IMR-90 (cell line): ENCODE data around the gene RSBN1L. TPM values are rescaled to one million over a fixed set of nuclear protein-coding genes. Genes with fewer than 3 reads are reported as not detected.

Experiments
- ATAC-seq: fragments of 200-7000 bp; cut with Tn5 transposase; 2 replicates; pipeline ENCODE4 v1.9.1; 2020; ENCODE audit warnings: low read depth, mild to moderate bottlenecking, moderate library complexity
- BruUV-seq: library from RNA; stranded (reverse); fragments of 400-500 nt; replicated peaks from 2 replicates; lab custom pipeline; 2021; lab: Mats Ljungman, UMichigan
- CTCF ChIA-PET: fragments of 300-600 bp; formaldehyde crosslinking; extraction: SDS; loops from one replicate; lab custom pipeline; 2021; ENCODE audit warnings: antibody characterized with exemption; lab: Yijun Ruan, JAX
- POLR2A ChIA-PET: fragments of 300-600 bp; sonication (Branson Sonifier 250); formaldehyde crosslinking; loops from one replicate; lab custom pipeline; 2022; ENCODE audit warnings: antibody characterized with exemption; ENCODE audit not compliant: unreplicated experiment; lab: Charles Lee
- DNase-seq: peaks from one replicate; pipeline ENCODE4 v3.0.0; 2013
- H2AFZ ChIP-seq: replicated peaks from 2 replicates; pipeline ENCODE3; 2013; ENCODE audit warnings: low read length, mild to moderate bottlenecking; ENCODE audit not compliant: poor library complexity
- H2AK5ac ChIP-seq: 2 replicates; pipeline ENCODE4 v1.6.1; 2013; ENCODE audit warnings: low read depth, low read length, inconsistent platforms
- H2AK9ac ChIP-seq: replicated peaks from 2 replicates; pipeline ENCODE3; 2013; ENCODE audit warnings: mild to moderate bottlenecking, low read depth, low read length, moderate library complexity; ENCODE audit not compliant: poor library complexity
- H2BK120ac ChIP-seq: 2 replicates; pipeline ENCODE4 v1.6.1; 2013; ENCODE audit warnings: low read depth, low read length, inconsistent platforms
- H2BK15ac ChIP-seq: 3 replicates; pipeline ENCODE4 v1.6.1; 2013; ENCODE audit warnings: low read depth, low read length, inconsistent platforms
- H2BK20ac ChIP-seq: 2 replicates; pipeline ENCODE4 v1.6.1; 2013; ENCODE audit warnings: low read depth, mild to moderate bottlenecking, inconsistent platforms, low read length, moderate library complexity
- H2BK5ac ChIP-seq: 2 replicates; pipeline ENCODE4 v1.6.1; 2013; ENCODE audit warnings: mild to moderate bottlenecking, low read depth, low read length, inconsistent platforms; ENCODE audit not compliant: poor library complexity, severe bottlenecking
- H3K14ac ChIP-seq: replicated peaks from 2 replicates; pipeline ENCODE4 v1.6.1; 2013; ENCODE audit warnings: low read depth, low read length, inconsistent platforms
- H3K18ac ChIP-seq: 2 replicates; pipeline ENCODE4 v1.6.1; 2013; ENCODE audit warnings: low read depth, low read length, control low read depth
- H3K23ac ChIP-seq: 2 replicates; pipeline ENCODE4 v1.6.1; 2013; ENCODE audit warnings: low read depth, low read length, inconsistent platforms
- H3K27ac ChIP-seq: 2 replicates; pipeline ENCODE4 v1.5.1; 2013; ENCODE audit warnings: mild to moderate bottlenecking, control low read depth, low read length; ENCODE audit not compliant: insufficient read depth
- H3K27me3 ChIP-seq: 2 replicates; pipeline ENCODE4 v1.6.1; 2013; ENCODE audit warnings: low read length; ENCODE audit not compliant: control insufficient read depth, insufficient read depth
- H3K36me3 ChIP-seq: 2 replicates; pipeline ENCODE4 v1.6.1; 2013; ENCODE audit warnings: low read length, mixed read lengths; ENCODE audit not compliant: control insufficient read depth, insufficient read depth
- H3K4ac ChIP-seq: 2 replicates; pipeline ENCODE4 v1.6.1; 2013; ENCODE audit warnings: low read depth, low read length, inconsistent platforms
- H3K4me1 ChIP-seq: 2 replicates; pipeline ENCODE4 v1.6.1; 2013; ENCODE audit warnings: low read length, mixed read lengths; ENCODE audit not compliant: control insufficient read depth, insufficient read depth
- H3K4me2 ChIP-seq: 2 replicates; pipeline ENCODE4 v1.6.1; 2013; ENCODE audit warnings: low read depth, mild to moderate bottlenecking, control low read depth, low read length, moderate library complexity
- H3K4me3 ChIP-seq: 2 replicates; pipeline ENCODE4 v1.5.1; 2013; ENCODE audit warnings: low read depth, mild to moderate bottlenecking, control low read depth, low read length, moderate library complexity; ENCODE audit not compliant: insufficient read depth
- H3K56ac ChIP-seq: 2 replicates; pipeline ENCODE4 v1.6.1; 2013; ENCODE audit warnings: low read length, inconsistent platforms; ENCODE audit not compliant: insufficient read depth; ENCODE audit errors: extremely low read depth
- H3K79me1 ChIP-seq, 2 experiments: 2 replicates each; pipeline ENCODE4 v1.6.1; 2013; ENCODE audit warnings: low read length in 2 of 2, inconsistent platforms in 1 of 2, low read depth in 1 of 2
- H3K9ac ChIP-seq: 2 replicates; pipeline ENCODE4 v1.6.1; 2013; ENCODE audit warnings: low read depth, low read length, control low read depth
- H3K9me1 ChIP-seq: 2 replicates; pipeline ENCODE4 v1.6.1; 2013; ENCODE audit warnings: low read length, inconsistent platforms; ENCODE audit not compliant: insufficient read depth
- H3K9me3 ChIP-seq: 2 replicates; pipeline ENCODE4 v1.6.1; 2013; ENCODE audit warnings: low read length; ENCODE audit not compliant: control insufficient read depth, insufficient read depth
- H4K20me1 ChIP-seq: 2 replicates; pipeline ENCODE4 v1.6.1; 2013; ENCODE audit warnings: low read length, inconsistent platforms; ENCODE audit not compliant: insufficient read depth
- H4K5ac ChIP-seq: 2 replicates; pipeline ENCODE4 v1.6.1; 2013; ENCODE audit warnings: mild to moderate bottlenecking, low read depth, low read length, control low read depth
- H4K8ac ChIP-seq, 2 experiments: 2 replicates each; pipeline ENCODE4 v1.6.1; 2013; ENCODE audit warnings: low read depth in 2 of 2, low read length in 2 of 2, control low read depth in 1 of 2, inconsistent platforms in 1 of 2
- H4K91ac ChIP-seq: 2 replicates; pipeline ENCODE4 v1.6.1; 2013; ENCODE audit warnings: low read depth, low read length, inconsistent platforms; ENCODE audit not compliant: insufficient read depth
- BHLHE40 ChIP-seq: fragments of 150-350 bp; IDR thresholded peaks from 2 replicates; pipeline ENCODE4 v1.6.1; 2016; ENCODE audit warnings: mild to moderate bottlenecking, low read depth, low read length
- CEBPB ChIP-seq: IDR thresholded peaks from 2 replicates; pipeline ENCODE4 v1.6.1; 2012; ENCODE audit warnings: low read depth, low read length, improper control_type of control experiment
- CHD1 ChIP-seq: IDR thresholded peaks from 2 replicates; pipeline ENCODE4 v1.6.1; 2012; ENCODE audit warnings: low read depth, low read length, improper control_type of control experiment
- CTCF ChIP-seq: conservative IDR thresholded peaks from 2 replicates; pipeline ENCODE4 v1.5.1; 2012; ENCODE audit warnings: mild to moderate bottlenecking, low read depth, low read length, improper control_type of control experiment
- ELK1 ChIP-seq: fragments of 150-350 bp; IDR thresholded peaks from 2 replicates; pipeline ENCODE4 v1.6.1; 2016; ENCODE audit warnings: low read depth, mild to moderate bottlenecking, low read length, moderate library complexity, borderline replicate concordance
- FOS ChIP-seq: fragments of 150-350 bp; IDR thresholded peaks from 2 replicates; pipeline ENCODE4 v1.6.1; 2016; ENCODE audit warnings: low read depth, low read length
- MAFK ChIP-seq: IDR thresholded peaks from 2 replicates; pipeline ENCODE4 v1.6.1; 2012; ENCODE audit warnings: low read depth, low read length, improper control_type of control experiment
- MAZ ChIP-seq: IDR thresholded peaks from 2 replicates; pipeline ENCODE4 v1.6.1; 2012; ENCODE audit warnings: low read depth, mild to moderate bottlenecking, low read length, improper control_type of control experiment, moderate library complexity, borderline replicate concordance
- MXI1 ChIP-seq: IDR thresholded peaks from 2 replicates; pipeline ENCODE4 v1.6.1; 2012; ENCODE audit warnings: low read depth, mild to moderate bottlenecking, low read length, moderate library complexity, borderline replicate concordance
- NFE2L2 ChIP-seq: fragments of 150-350 bp; IDR thresholded peaks from 2 replicates; pipeline ENCODE4 v1.6.1; 2016; ENCODE audit warnings: low read depth, mild to moderate bottlenecking, low read length
- POLR2A ChIP-seq: IDR thresholded peaks from 2 replicates; pipeline ENCODE4 v1.6.1; 2012; ENCODE audit warnings: mild to moderate bottlenecking, low read depth, low read length
- RAD21 ChIP-seq: IDR thresholded peaks from 2 replicates; pipeline ENCODE4 v1.6.1; 2012; ENCODE audit warnings: low read length, improper control_type of control experiment
- RCOR1 ChIP-seq: IDR thresholded peaks from 2 replicates; pipeline ENCODE4 v1.6.1; 2012; ENCODE audit warnings: mild to moderate bottlenecking, low read length, improper control_type of control experiment; ENCODE audit not compliant: insufficient replicate concordance
- RFX5 ChIP-seq: IDR thresholded peaks from 2 replicates; pipeline ENCODE4 v1.8.0; 2012; ENCODE audit warnings: low read depth, mild to moderate bottlenecking, low read length, moderate library complexity
- SMC3 ChIP-seq: fragments of 150-350 bp; IDR thresholded peaks from 2 replicates; pipeline ENCODE4 v1.6.1; 2016; ENCODE audit warnings: low read depth, mild to moderate bottlenecking, antibody characterized with exemption, low read length, moderate library complexity
- USF2 ChIP-seq: fragments of 150-350 bp; IDR thresholded peaks from 2 replicates; pipeline ENCODE4 v1.6.1; 2017; ENCODE audit warnings: mild to moderate bottlenecking, antibody characterized with exemption, low read length, low read depth
- WGBS, 2 experiments: methylation state at CpG; one replicate each; pipeline versions ENCODE4 v1.1.5 to v1.1.7; 2013; ENCODE audit warnings: missing lambda C conversion rate in 2 of 2; ENCODE audit not compliant: insufficient read length in 1 of 2; ENCODE audit errors: extremely low coverage in 2 of 2; 5-methylcytosine and 5-hydroxymethylcytosine counted together
- dilution Hi-C: fragments of 300-500 bp; cut with HindIII; formaldehyde crosslinking; loops from one replicate; pipeline ENCODE4 v1.14.3; 2018; ENCODE audit warnings: low sequenced_read_pairs; ENCODE audit not compliant: unreplicated experiment
- in situ Hi-C: fragments of 300-500 bp; cut with MboI; formaldehyde crosslinking; loops from 3 replicates; pipeline ENCODE4 v1.14.3; 2019; ENCODE audit warnings: low sequenced_read_pairs, inconsistent platforms, mixed read lengths
- intact Hi-C: fragments of 100-400 bp; cut with micrococcal nuclease; formaldehyde crosslinking; loops from 2 replicates; pipeline ENCODE4 v1.10.0; 2022
- polyA plus RNA-seq, 3 experiments: library from polyadenylated mRNA; depleted of rRNA; stranded (reverse); fragments of >200 nt; gene quantifications; 2 replicates each; pipeline ENCODE4 v1.2.3, GENCODE V29; 2012; ENCODE audit warnings: low replicate concordance in 1 of 3
- total RNA-seq: library from RNA; depleted of rRNA; stranded (reverse); fragments of >200 nt; gene quantifications from 2 replicates; pipeline ENCODE4 v1.2.3, GENCODE V29; 2012

The RSBN1L gene
- total and polyA plus RNA-seq, 2 of the 4 experiments (the other 2 are of a cell fraction) = 7.8 to 14.7 TPM

GRCh38 chr7:77662869-77663268 is 33.4 kb upstream of the RSBN1L start:
- Histone ChIP-seq H3K79me1 (peaks cover 2 to 21% of the 10 kb centered on the region in 2 experiments; a peak in 3 of 4 replicates), H3K9ac (no peak overlapping the region), H3K36me3 (peaks cover 16% of the 10 kb centered on the region; the same call in 1 of the 2 replicates), H3K27me3 (no peaks in the 10 kb centered on the region), H3K27ac (no peak overlapping the region), H3K4me2 (no peak overlapping the region), H2BK120ac (no peak overlapping the region), H3K14ac (no peak overlapping the region), H4K91ac (no peak overlapping the region), H2AK9ac (no peak overlapping the region), H2BK15ac (no peak overlapping the region), H2AK5ac (no peak overlapping the region), H3K9me3 (no peaks in the 10 kb centered on the region), H4K20me1 (no peaks in the 10 kb centered on the region), H4K8ac (no peak overlapping the region), H3K9me1 (peaks cover 2% of the 10 kb centered on the region; the same call in 1 of the 2 replicates), H3K4me3 (no peak overlapping the region), H3K4ac (no peak overlapping the region; the same call in 1 of the 2 replicates), H2BK5ac (no peak overlapping the region), H3K4me1 (peaks cover 8% of the 10 kb centered on the region), H3K23ac (no peak overlapping the region), H3K56ac (no peak overlapping the region), H3K18ac (no peak overlapping the region), H2BK20ac (no peak overlapping the region), H2AFZ (no peak overlapping the region), H4K5ac (no peak overlapping the region)
- dilution Hi-C loops = no loop called here
- no peak for TF ChIP-seq RCOR1
- TF ChIP-seq CHD1 = no peak
- TF ChIP-seq NFE2L2 = no peak
- no peak for TF ChIP-seq CTCF
- no peak for TF ChIP-seq SMC3
- no peak for TF ChIP-seq POLR2A
- TF ChIP-seq MAFK = no peak
- no peak for TF ChIP-seq CEBPB
- TF ChIP-seq RFX5 = no peak
- no peak for TF ChIP-seq RAD21
- TF ChIP-seq MAZ = no peak
- no peak for TF ChIP-seq USF2
- no peak for TF ChIP-seq BHLHE40
- TF ChIP-seq ELK1 = no peak
- TF ChIP-seq MXI1 = no peak
- no peak for TF ChIP-seq FOS
- ChIA-PET CTCF (no interaction called here), POLR2A (no interaction called here)
- no peak for DNase-seq
- no TSS peak for BruUV-seq
- intact Hi-C loops = no loop called here
- ATAC-seq = no peak
- 92% methylated on average over 2 of the region's 2 CpGs; no CpG with 5 or more reads in 1 of the 2 experiments for WGBS, 2 experiments
- in situ Hi-C loops = loop anchor here (25.0 kb wide), 1 partner anchor 274 kb away; no protein-coding TSS in a partner anchor
